Mucosa of descending colon (tissue), 3 donors: ENCODE results near the gene CACNA1C. TPM values are rescaled to one million over a fixed set of nuclear protein-coding genes. Genes with fewer than 3 reads are reported as not detected.

Experiments
- ATAC-seq: fragments of 200-7000 bp; cut with Tn5 transposase; one replicate; pipeline ENCODE4 v1.9.1; 2020; ENCODE audit warnings: mild to moderate bottlenecking, moderate library complexity
- DNase-seq, 3 donors: peaks; one replicate each; pipeline ENCODE4 v3.0.0-alpha.2; 2020
- H3K36me3 ChIP-seq: fragments of 200-600 bp; one replicate; pipeline ENCODE4 v1.8.0; 2021; ENCODE audit warnings: low read depth, mild to moderate bottlenecking
- H3K4me1 ChIP-seq: fragments of 200-600 bp; one replicate; pipeline ENCODE4 v1.8.0; 2021; ENCODE audit warnings: low read depth, mild to moderate bottlenecking
- H3K4me3 ChIP-seq: fragments of 200-600 bp; one replicate; pipeline ENCODE4 v1.8.0; 2021; ENCODE audit warnings: mild to moderate bottlenecking
- H3K9me3 ChIP-seq: fragments of 200-600 bp; one replicate; pipeline ENCODE4 v1.8.0; 2021; ENCODE audit warnings: mild to moderate bottlenecking
- intact Hi-C, 2 donors: fragments of 100-400 bp; cut with DNase I in 1 of 2; cut with micrococcal nuclease in 1 of 2; formaldehyde crosslinking; loops; one replicate each; pipeline versions ENCODE4 v1.11.0 to v1.11.1; 2022; cut with DNase I, micrococcal nuclease
- total RNA-seq, 3 donors: library from RNA; stranded (reverse); fragmentation: NEBNext Ultra II Directional in 2 of 3; extraction: Animal tissue kit (Norgen Biotek cat#: 25700) in 2 of 3; gene quantifications; one replicate each; pipeline versions ENCODE4 v1.2.1 to v1.2.4, GENCODE V29; 2021 to 2023
- TF ChIP-seq, protein P1 (sequence below): fragments of 200-600 bp; IDR thresholded peaks from one replicate; pipeline ENCODE4 v1.8.0; 2022; ENCODE audit warnings: antibody characterized with exemption, mild to moderate bottlenecking
- donor health status: DM: no; HTN: no; CAD: no; lungs with moderate emphysema.
- donor health status: DM: no; HTN: no; CAD: no.
- donor health status: DM: no; HTN: yes; CAD: no.

CACNA1C gene
- total RNA-seq, 3 donors from 2014 or later = 5.5 to 89.4 (median 9.2) TPM

- Histone ChIP-seq H3K4me3 (no peak overlapping the region), H3K9me3 (no peaks in the 10 kb centered on the region), H3K4me1 (no peaks in the 10 kb centered on the region), H3K36me3 (no peaks in the 10 kb centered on the region)
- intact Hi-C loops = no loop called here
- TF ChIP-seq, protein P1, sequence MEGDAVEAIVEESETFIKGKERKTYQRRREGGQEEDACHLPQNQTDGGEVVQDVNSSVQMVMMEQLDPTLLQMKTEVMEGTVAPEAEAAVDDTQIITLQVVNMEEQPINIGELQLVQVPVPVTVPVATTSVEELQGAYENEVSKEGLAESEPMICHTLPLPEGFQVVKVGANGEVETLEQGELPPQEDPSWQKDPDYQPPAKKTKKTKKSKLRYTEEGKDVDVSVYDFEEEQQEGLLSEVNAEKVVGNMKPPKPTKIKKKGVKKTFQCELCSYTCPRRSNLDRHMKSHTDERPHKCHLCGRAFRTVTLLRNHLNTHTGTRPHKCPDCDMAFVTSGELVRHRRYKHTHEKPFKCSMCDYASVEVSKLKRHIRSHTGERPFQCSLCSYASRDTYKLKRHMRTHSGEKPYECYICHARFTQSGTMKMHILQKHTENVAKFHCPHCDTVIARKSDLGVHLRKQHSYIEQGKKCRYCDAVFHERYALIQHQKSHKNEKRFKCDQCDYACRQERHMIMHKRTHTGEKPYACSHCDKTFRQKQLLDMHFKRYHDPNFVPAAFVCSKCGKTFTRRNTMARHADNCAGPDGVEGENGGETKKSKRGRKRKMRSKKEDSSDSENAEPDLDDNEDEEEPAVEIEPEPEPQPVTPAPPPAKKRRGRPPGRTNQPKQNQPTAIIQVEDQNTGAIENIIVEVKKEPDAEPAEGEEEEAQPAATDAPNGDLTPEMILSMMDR = no peak
- DNase-seq (no peak), ATAC-seq (no peak)
These were observed 564.0 kb downstream of the CACNA1C start for GRCh38 chr12:2616763-2617162.

- H3K4me1 ChIP-seq = no peaks in the 10 kb centered on the region
- intact Hi-C loops = no loop called here
- no peaks in the 10 kb centered on the region for H3K36me3 ChIP-seq
- DNase-seq = no peak
- ATAC-seq = no peak
- TF ChIP-seq, protein P1 = no peak
- H3K4me3 ChIP-seq = no peak overlapping the region
- H3K9me3 ChIP-seq = no peaks in the 10 kb centered on the region
These were observed 564.6 kb downstream of the CACNA1C start for GRCh38 chr12:2617365-2617764.

- intact Hi-C loops = no loop called here
- H3K9me3 ChIP-seq = no peaks in the 10 kb centered on the region
- no peak for DNase-seq
- no peaks in the 10 kb centered on the region for H3K36me3 ChIP-seq
- H3K4me1 ChIP-seq = no peaks in the 10 kb centered on the region
- H3K4me3 ChIP-seq = no peak overlapping the region
- no peak for ATAC-seq
- TF ChIP-seq, protein P1 = no peak
These were observed 565.7 kb downstream of the CACNA1C start for GRCh38 chr12:2618291-2618995.

GRCh38 chr12:2619136-2619535 lies 566.3 kb downstream of the CACNA1C start:
- no peaks in the 10 kb centered on the region for H3K4me1 ChIP-seq
- no peaks in the 10 kb centered on the region for H3K36me3 ChIP-seq
- ATAC-seq (no peak), DNase-seq (no peak)
- H3K9me3 ChIP-seq = no peaks in the 10 kb centered on the region
- no peak overlapping the region for H3K4me3 ChIP-seq
- TF ChIP-seq, protein P1 = no peak
- intact Hi-C loops = no loop called here

DNA sequence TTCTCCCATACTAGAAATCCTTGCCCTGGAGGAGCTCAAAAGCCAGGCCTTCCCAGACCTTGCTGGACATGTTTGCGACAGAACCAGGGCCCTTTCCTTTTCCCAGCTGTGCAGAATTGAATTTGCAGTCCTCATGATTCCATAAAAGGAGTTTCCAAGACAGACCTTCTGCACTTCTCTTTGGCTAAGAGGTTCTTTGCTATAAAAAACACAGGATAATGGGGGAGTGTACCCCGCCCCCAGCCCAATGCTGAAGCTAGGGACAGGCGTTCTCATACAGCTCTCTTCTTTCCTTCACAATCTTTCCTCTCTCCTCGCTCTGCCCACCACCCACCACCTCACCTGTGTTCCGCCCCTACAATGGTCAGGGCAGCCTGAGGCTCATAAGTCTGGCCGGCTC lies 569.7 kb downstream of the CACNA1C start:
- intact Hi-C loops = no loop called here
- H3K9me3 ChIP-seq = no peaks in the 10 kb centered on the region
- ATAC-seq (no peak), DNase-seq (no peak)
- TF ChIP-seq, protein P1 = no peak
- no peak overlapping the region for H3K4me3 ChIP-seq
- H3K36me3 ChIP-seq = no peaks in the 10 kb centered on the region
- H3K4me1 ChIP-seq = no peaks in the 10 kb centered on the region

- Histone ChIP-seq H3K4me1 (no peaks in the 10 kb centered on the region), H3K36me3 (no peaks in the 10 kb centered on the region), H3K4me3 (no peak overlapping the region), H3K9me3 (no peaks in the 10 kb centered on the region)
- TF ChIP-seq, protein P1 = no peak
- no peak for DNase-seq
- ATAC-seq = no peak
- intact Hi-C loops = no loop called here
These were observed 570.7 kb downstream of the CACNA1C start for GRCh38 chr12:2623472-2623871.
